Neuronal stem cell (in vitro differentiated cells): ENCODE measurements around the gene HS2ST1.

Source experiments
- DNase-seq: peaks from one replicate; pipeline ENCODE4 v3.0.0-alpha.2; 2013; ENCODE audit warnings: low spot score
- H2AFZ ChIP-seq: one replicate; pipeline ENCODE4 v1.6.1; 2013; ENCODE audit warnings: mild to moderate bottlenecking, low read length, inconsistent platforms
- H2AK5ac ChIP-seq: 2 replicates; pipeline ENCODE4 v1.6.1; 2013; ENCODE audit warnings: low read depth, mild to moderate bottlenecking, inconsistent platforms, low read length, moderate library complexity, mixed read lengths
- H2BK120ac ChIP-seq: 2 replicates; pipeline ENCODE4 v1.6.1; 2013; ENCODE audit warnings: low read depth, mild to moderate bottlenecking, inconsistent platforms, low read length, moderate library complexity, mixed read lengths
- H2BK12ac ChIP-seq: one replicate; pipeline ENCODE4 v1.6.1; 2013; ENCODE audit warnings: low read length, inconsistent platforms
- H2BK15ac ChIP-seq: 2 replicates; pipeline ENCODE4 v1.6.1; 2013; ENCODE audit warnings: mild to moderate bottlenecking, low read length, inconsistent platforms, mixed read lengths
- H2BK5ac ChIP-seq: one replicate; pipeline ENCODE4 v1.6.1; 2013; ENCODE audit warnings: inconsistent platforms, mild to moderate bottlenecking, low read length, moderate library complexity
- H3K14ac ChIP-seq: one replicate; pipeline ENCODE4 v1.6.1; 2013; ENCODE audit warnings: low read length, inconsistent platforms
- H3K18ac ChIP-seq: 2 replicates; pipeline ENCODE4 v1.6.1; 2013; ENCODE audit warnings: low read length, inconsistent platforms
- H3K23ac ChIP-seq: 2 replicates; pipeline ENCODE4 v1.6.1; 2013; ENCODE audit warnings: low read depth, mild to moderate bottlenecking, mixed read lengths, low read length, inconsistent platforms; ENCODE audit not compliant: poor library complexity
- H3K27ac ChIP-seq: replicated peaks from 3 replicates; pipeline ENCODE4 v1.5.1; 2013; ENCODE audit warnings: low read length, inconsistent platforms
- H3K27me3 ChIP-seq, 3 experiments: 2 replicates each; pipeline ENCODE4 v1.6.1; 2013; ENCODE audit warnings: low read length in 3 of 3, mild to moderate bottlenecking in 2 of 3, inconsistent platforms in 1 of 3, low read depth in 1 of 3, mixed read lengths in 1 of 3, moderate library complexity in 1 of 3; ENCODE audit not compliant: control insufficient read depth in 3 of 3, insufficient read depth in 3 of 3
- H3K36me3 ChIP-seq, 2 donors: replicated peaks in 1 of 2; 2 replicates each; pipeline ENCODE4 v1.6.1; 2013; ENCODE audit warnings: low read length in 2 of 2; ENCODE audit not compliant: control insufficient read depth in 2 of 2, insufficient read depth in 2 of 2
- H3K4ac ChIP-seq: 2 replicates; pipeline ENCODE4 v1.6.1; 2013; ENCODE audit warnings: inconsistent platforms, mild to moderate bottlenecking, low read length, moderate library complexity
- H3K4me1 ChIP-seq, 2 donors: 1 replicate in 1 of 2; 2 replicates in 1 of 2; pipeline ENCODE4 v1.6.1; 2013; ENCODE audit warnings: low read length in 2 of 2, low read depth in 1 of 2; ENCODE audit not compliant: control insufficient read depth in 2 of 2, insufficient read depth in 1 of 2
- H3K4me2 ChIP-seq: one replicate; pipeline ENCODE4 v1.6.1; 2013; ENCODE audit warnings: mild to moderate bottlenecking, low read length, inconsistent platforms; ENCODE audit not compliant: insufficient read depth, poor library complexity, severe bottlenecking
- H3K4me3 ChIP-seq, 2 donors: 2 replicates each; pipeline ENCODE4 v1.5.1; 2013; ENCODE audit warnings: low read length in 2 of 2, mild to moderate bottlenecking in 2 of 2, inconsistent platforms in 1 of 2, moderate library complexity in 1 of 2
- H3K79me1 ChIP-seq: one replicate; pipeline ENCODE4 v1.6.1; 2013; ENCODE audit warnings: low read depth, mild to moderate bottlenecking, inconsistent platforms, low read length, moderate library complexity
- H3K9ac ChIP-seq: one replicate; pipeline ENCODE4 v1.6.1; 2013; ENCODE audit warnings: mild to moderate bottlenecking, low read depth, low read length, inconsistent platforms; ENCODE audit not compliant: poor library complexity
- H3K9me3 ChIP-seq, 2 donors: replicated peaks in 1 of 2; 2 replicates each; pipeline versions ENCODE3 to v1.6.1; 2013; ENCODE audit warnings: low read length in 2 of 2, mild to moderate bottlenecking in 2 of 2, inconsistent platforms in 1 of 2, low read depth in 1 of 2, mixed read lengths in 1 of 2, moderate library complexity in 1 of 2; ENCODE audit not compliant: control insufficient read depth in 2 of 2, insufficient read depth in 1 of 2
- H4K8ac ChIP-seq: one replicate; pipeline ENCODE4 v1.6.1; 2013; ENCODE audit warnings: low read depth, mild to moderate bottlenecking, inconsistent platforms, low read length, moderate library complexity
- H4K91ac ChIP-seq: one replicate; pipeline ENCODE4 v1.6.1; 2013; ENCODE audit warnings: low read length, low read depth, mild to moderate bottlenecking, inconsistent platforms; ENCODE audit not compliant: poor library complexity
- WGBS, 2 donors: extraction: QIAGEN DNeasy Blood & Tissue Kit; methylation state at CpG; one replicate each; pipeline ENCODE4 v1.1.7; 2013; ENCODE audit warnings: missing lambda C conversion rate in 2 of 2, mixed read lengths in 1 of 2; ENCODE audit not compliant: insufficient read length in 2 of 2, insufficient replicate concordance in 1 of 2; ENCODE audit errors: extremely low coverage in 2 of 2; 5-methylcytosine and 5-hydroxymethylcytosine counted together

HS2ST1 gene

GRCh38 chr1:86868477-86868876 is 46.0 kb upstream of the HS2ST1 start:
- Histone ChIP-seq H2BK15ac (no peak overlapping the region), H2BK5ac (no peak overlapping the region), H3K4me2 (no peak overlapping the region), H2AK5ac (no peak overlapping the region), H3K79me1 (no peaks in the 10 kb centered on the region), H3K18ac (no peak overlapping the region), H2BK12ac (no peak overlapping the region), H3K9me3 (peaks cover 0 to 5% of the 10 kb centered on the region in 2 donors), H4K91ac (no peak overlapping the region), H3K9ac (no peak overlapping the region), H3K4ac (no peak overlapping the region), H3K14ac (no peak overlapping the region), H3K27me3 (no peaks in the 10 kb centered on the region), H3K27ac (no peak overlapping the region), H4K8ac (no peak overlapping the region), H3K23ac (no peak overlapping the region), H2BK120ac (no peak overlapping the region), H2AFZ (no peak overlapping the region), H3K4me3 (no peak overlapping the region), H3K4me1 (no peaks in the 10 kb centered on the region), H3K36me3 (peaks cover 0 to 18% of the 10 kb centered on the region in 2 donors)
- WGBS, 2 donors, result no CpG with 5 or more reads among the region's 1 CpG
- DNase-seq, result no peak

GRCh38 chr1:86871001-86871400 is 43.4 kb upstream of the HS2ST1 start:
- H3K18ac ChIP-seq, result no peak overlapping the region
- H2AFZ ChIP-seq, result no peak overlapping the region
- H3K4me3 ChIP-seq, result no peak overlapping the region
- no peak overlapping the region for H3K23ac ChIP-seq
- H2AK5ac ChIP-seq, result no peak overlapping the region
- DNase-seq, result no peak
- no CpG with 5 or more reads among the region's 3 CpGs for WGBS, 2 donors
- no peak overlapping the region for H2BK5ac ChIP-seq
- H3K27me3 ChIP-seq, result no peaks in the 10 kb centered on the region
- no peak overlapping the region for H4K8ac ChIP-seq
- no peak overlapping the region for H2BK12ac ChIP-seq
- peaks cover 0 to 5% of the 10 kb centered on the region in 2 donors for H3K9me3 ChIP-seq
- H3K14ac ChIP-seq, result no peak overlapping the region
- H3K79me1 ChIP-seq, result no peaks in the 10 kb centered on the region
- no peak overlapping the region for H2BK120ac ChIP-seq
- no peak overlapping the region for H3K9ac ChIP-seq
- no peaks in the 10 kb centered on the region for H3K4me1 ChIP-seq
- H3K4me2 ChIP-seq, result no peak overlapping the region
- no peak overlapping the region for H2BK15ac ChIP-seq
- no peak overlapping the region for H3K4ac ChIP-seq
- H4K91ac ChIP-seq, result no peak overlapping the region
- peaks cover 0 to 14% of the 10 kb centered on the region in 2 donors for H3K36me3 ChIP-seq
- H3K27ac ChIP-seq, result no peak overlapping the region

- Histone ChIP-seq H2AFZ (no peak overlapping the region), H2BK15ac (no peak overlapping the region), H3K79me1 (no peaks in the 10 kb centered on the region), H3K14ac (no peak overlapping the region), H3K4me2 (no peak overlapping the region), H3K4ac (no peak overlapping the region), H3K9ac (no peak overlapping the region), H3K36me3 (peaks cover 0 to 23% of the 10 kb centered on the region in 2 donors), H4K8ac (no peak overlapping the region), H3K9me3 (peaks cover 0 to 5% of the 10 kb centered on the region in 2 donors), H2BK12ac (no peak overlapping the region), H3K4me1 (no peaks in the 10 kb centered on the region), H3K4me3 (no peak overlapping the region), H3K18ac (no peak overlapping the region), H2BK120ac (no peak overlapping the region), H3K23ac (no peak overlapping the region), H4K91ac (no peak overlapping the region), H3K27ac (no peak overlapping the region), H3K27me3 (no peaks in the 10 kb centered on the region), H2BK5ac (no peak overlapping the region), H2AK5ac (no peak overlapping the region)
- WGBS, 2 donors, result no CpG with 5 or more reads among the region's 8 CpGs
- DNase-seq, result no peak
Measured at GRCh38 chr1:86872086-86872485, 42.3 kb upstream of the HS2ST1 start.

GRCh38 chr1:86875722-86876121 is 38.7 kb upstream of the HS2ST1 start:
- Histone ChIP-seq H3K27me3 (no peaks in the 10 kb centered on the region), H3K18ac (no peak overlapping the region), H4K8ac (no peak overlapping the region), H3K4me3 (no peak overlapping the region), H2AFZ (no peak overlapping the region), H3K23ac (no peak overlapping the region), H2BK120ac (no peak overlapping the region), H3K9me3 (peaks cover 0 to 5% of the 10 kb centered on the region in 2 donors), H2BK15ac (no peak overlapping the region), H2BK12ac (no peak overlapping the region), H3K4me2 (no peak overlapping the region), H3K27ac (no peak overlapping the region), H3K14ac (no peak overlapping the region), H3K36me3 (peaks cover 0 to 54% of the 10 kb centered on the region in 2 donors), H4K91ac (no peak overlapping the region), H3K4ac (no peak overlapping the region), H3K79me1 (no peaks in the 10 kb centered on the region), H3K4me1 (no peaks in the 10 kb centered on the region), H2BK5ac (no peak overlapping the region), H2AK5ac (no peak overlapping the region), H3K9ac (no peak overlapping the region)
- no peak for DNase-seq
- WGBS, 2 donors, result no CpG with 5 or more reads among the region's 1 CpG
